Measurements from ENCODE around the gene REEP5.

GRCh38 chr5:112923988-112924387 is 2.0 kb upstream of the REEP5 start:
- TF ChIP-seq CTCF (IDR thresholded peaks at IDR 0.05) (no peak), POLR2AphosphoS5 (IDR thresholded peaks at IDR 0.05) (no peak)
